Measurements from ENCODE around the gene C21orf58. TPM values are rescaled to one million over a fixed set of nuclear protein-coding genes. Genes with fewer than 3 reads are reported as not detected.

C21orf58 gene
- total and polyA plus RNA-seq, 2 experiments from 2014 or later, result 17.7 to 23.9 TPM

DNA sequence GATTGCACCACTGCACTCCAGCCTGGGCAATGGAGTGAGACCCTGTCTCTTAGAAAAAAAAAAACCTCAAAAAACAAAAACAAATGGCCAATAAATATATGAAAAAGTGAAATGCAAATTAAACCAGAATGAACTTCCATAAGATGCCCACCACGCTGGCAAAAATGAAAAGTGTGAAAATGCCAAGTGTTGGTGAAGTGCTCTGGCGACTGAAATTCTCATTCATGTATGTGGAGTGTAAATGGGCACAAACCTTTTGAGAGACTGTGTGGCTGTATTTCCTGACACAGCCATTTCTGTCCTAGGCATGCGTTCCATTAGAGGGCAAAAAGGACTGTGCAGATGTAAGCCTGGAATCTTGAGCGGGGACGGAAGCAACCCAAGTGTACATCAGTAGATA is 19.2 kb downstream of the C21orf58 start:
- no peak for DNase-seq (ENCODE audit: low spot score)
- peaks cover 21% of the 10 kb centered on the region; the same call in 1 of the 2 replicates for H3K36me3 ChIP-seq (ENCODE audit: insufficient read depth)
- H3K4me1 Mint-ChIP-seq, result no peaks in the 10 kb centered on the region

More for the DNA sequence above, 19.2 kb downstream of the C21orf58 start:
- Histone ChIP-seq H4K20me1 (replicated peaks; ENCODE audit: insufficient read depth) (peaks cover 3% of the 10 kb centered on the region; the same call in 1 of the 2 replicates), H3K27ac (ENCODE audit: low read depth) (no peak overlapping the region), H2AFZ (no peak overlapping the region), H3K4me2 (no peak overlapping the region), H3F3A (replicated peaks; ENCODE audit: low read depth) (no peaks in the 10 kb centered on the region), H3K27me3 (ENCODE audit: insufficient read depth) (no peaks in the 10 kb centered on the region), H3K4me1 (ENCODE audit: insufficient read depth) (no peaks in the 10 kb centered on the region), H3K79me2 (replicated peaks; ENCODE audit: insufficient read depth) (no peaks in the 10 kb centered on the region), H3K9me2 (ENCODE audit: insufficient read depth) (no peaks in the 10 kb centered on the region), H3K4me3 (no peak overlapping the region)
- Mint-ChIP-seq H3K27ac (no peak overlapping the region), H3K9me3 (peaks cover 5% of the 10 kb centered on the region; the same call in 2 of the 3 replicates), H3K27me3 (ENCODE audit: insufficient read depth, low read depth, poor library complexity) (peaks cover 4% of the 10 kb centered on the region), H3K36me3 (ENCODE audit: low read depth) (peaks cover 69% of the 10 kb centered on the region), H3K4me3 (no peak overlapping the region)
- no peak for ATAC-seq
- TF ChIP-seq JUNB (IDR thresholded peaks at IDR 0.05; ENCODE audit: unreplicated experiment), result no peak
- no peak for TF ChIP-seq STAT1 (IDR thresholded peaks at IDR 0.05; ENCODE audit: unreplicated experiment)
- no peak for TF ChIP-seq ZNF114 (CRISPR knock-in tag; IDR thresholded peaks at IDR 0.05)
- TF ChIP-seq POLR2AphosphoS5 (IDR thresholded peaks at IDR 0.05; ENCODE audit: low read depth), result no peak
- TF ChIP-seq ZNF331 (CRISPR knock-in tag; IDR thresholded peaks at IDR 0.05; ENCODE audit: low read depth), result no peak
- no peak for TF ChIP-seq ETS1 (IDR thresholded peaks at IDR 0.05)
- no peak for TF ChIP-seq EZH2phosphoT487 (IDR thresholded peaks at IDR 0.05; ENCODE audit: unreplicated experiment)
- no peak for TF ChIP-seq NANOG (IDR thresholded peaks at IDR 0.05; ENCODE audit: borderline replicate concordance)
- no peak for TF ChIP-seq CREB1 (CRISPR knock-in tag; IDR thresholded peaks at IDR 0.05; ENCODE audit: low read depth)
- no peak for TF ChIP-seq EZH2 (IDR thresholded peaks at IDR 0.05; ENCODE audit: low read depth, unreplicated experiment)
- TF ChIP-seq ZNF462 (CRISPR knock-in tag; IDR thresholded peaks at IDR 0.05), result no peak
- TF ChIP-seq CTCF (conservative IDR thresholded peaks at IDR 0.05; ENCODE audit: low read depth in 2 of 2), result no peak
- TF ChIP-seq REST (IDR thresholded peaks at IDR 0.05; ENCODE audit: unreplicated experiment), result no peak

All from GM23338 (cell line).